ENCODE measurements around the gene TRIM54. TPM values are rescaled to one million over a fixed set of nuclear protein-coding genes. Genes with fewer than 3 reads are reported as not detected.
"Not testable (repeated sequence)": the region's sequence is repeated elsewhere in the genome, so short reads cannot be mapped to it uniquely, and the experiment has no call there.

The TRIM54 gene
- polyA plus RNA-seq, 4 donors: 3.5 to 6.3 (median 4.6) TPM

GRCh38 chr2:27353386-27353761 lies 71.1 kb downstream of the TRIM54 start:
- DNase-seq (ENCODE audit: low read depth in 4 of 4, low spot score in 3 of 4): not testable (repeated sequence)

GRCh38 chr2:27353762-27354596 lies 71.8 kb downstream of the TRIM54 start:
- no peak for DNase-seq (ENCODE audit: low read depth in 4 of 4, low spot score in 3 of 4)

DNA sequence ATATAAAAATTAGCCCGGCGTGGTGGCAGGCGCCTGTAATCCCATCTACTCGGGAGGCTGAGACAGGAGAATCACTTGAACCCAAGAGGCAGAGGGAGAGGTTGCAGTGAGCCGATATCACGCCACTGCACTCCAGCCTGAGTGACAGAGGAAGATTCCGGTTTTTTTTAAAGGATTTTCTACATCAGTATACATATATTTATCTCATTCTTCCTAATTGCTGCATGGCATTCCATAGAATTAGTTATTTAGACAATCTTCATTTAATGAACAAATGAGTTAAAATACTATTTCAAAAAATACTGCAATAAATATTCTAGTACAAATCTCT lies 72.3 kb downstream of the TRIM54 start:
- no peak for DNase-seq (ENCODE audit: low read depth in 4 of 4, low spot score in 3 of 4)

DNA sequence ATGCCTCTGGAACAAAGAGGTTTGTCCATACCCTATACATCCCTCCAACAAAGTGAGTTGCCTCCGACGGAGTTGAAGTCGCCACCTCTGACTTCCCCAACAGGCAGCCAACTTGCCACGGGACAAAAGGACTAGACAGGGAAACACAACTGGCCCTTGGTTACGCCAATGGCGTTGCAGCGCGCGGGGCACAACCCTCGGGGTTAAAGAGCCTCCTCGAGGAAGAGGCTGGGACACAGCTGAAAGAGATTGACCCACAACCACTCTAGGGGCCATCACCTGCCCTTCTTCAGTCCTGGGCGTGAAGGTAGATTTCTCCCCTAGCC lies 73.8 kb downstream of the TRIM54 start:
- peak in 1 of 4 donors; percentile 28 for DNase-seq (ENCODE audit: low read depth in 4 of 4, low spot score in 3 of 4)

- DNase-seq (ENCODE audit: low read depth in 4 of 4, low spot score in 3 of 4): peak; percentile 94 to 97 (median 96)
Measured at GRCh38 chr2:27356382-27357181, 74.4 kb downstream of the TRIM54 start, which contains the start of gene GTF3C2. Gene GTF3C2, minus strand, starts transcription at chr2:27356764. Its CDS starts 13,210 bp downstream, at chr2:27343554.

Other genes starting within 250 kb of the TRIM54 start
- 10 to 100 TPM; 56.9 to 71.4 (median 62.4) TPM for gene TMEM214, start 249.5 kb upstream of the TRIM54 start, polyA plus RNA-seq (ENCODE audit: insufficient read length in 4 of 4)
- gene AGBL5, start 230.8 kb upstream of the TRIM54 start, polyA plus RNA-seq (ENCODE audit: insufficient read length in 4 of 4): 10 to 100 TPM; 62.1 to 65.4 (median 63.9) TPM
- gene OST4, start 210.8 kb upstream of the TRIM54 start, polyA plus RNA-seq (ENCODE audit: insufficient read length in 4 of 4): 100 to 1,000 TPM; 242 to 277 (median 260) TPM
- gene EMILIN1, start 203.8 kb upstream of the TRIM54 start, polyA plus RNA-seq (ENCODE audit: insufficient read length in 4 of 4): 100 to 1,000 TPM in 1 of 4 donors, 10 to 100 TPM in 3; 61.5 to 121 (median 86.3) TPM
- gene KHK, start 195.7 kb upstream of the TRIM54 start, polyA plus RNA-seq (ENCODE audit: insufficient read length in 4 of 4): 10 to 100 TPM; 43.9 to 59.9 (median 51.2) TPM
- gene CGREF1, start 163.3 kb upstream of the TRIM54 start, polyA plus RNA-seq (ENCODE audit: insufficient read length in 4 of 4): 1 to 10 TPM; 4.6 to 7.5 (median 6.1) TPM
- 1 to 10 TPM; 1.2 to 2.1 (median 1.3) TPM for gene ABHD1, start 158.6 kb upstream of the TRIM54 start, polyA plus RNA-seq (ENCODE audit: insufficient read length in 4 of 4)
- gene PREB, start 147.8 kb upstream of the TRIM54 start, polyA plus RNA-seq (ENCODE audit: insufficient read length in 4 of 4): 10 to 100 TPM; 46.4 to 56.9 (median 51.4) TPM
- under 1 TPM in 1 of 4 donors, not detected in 3; 0.04 TPM for gene PRR30, start 143.0 kb upstream of the TRIM54 start, polyA plus RNA-seq (ENCODE audit: insufficient read length in 4 of 4)
- gene TCF23, start 133.4 kb upstream of the TRIM54 start, polyA plus RNA-seq (ENCODE audit: insufficient read length in 4 of 4): under 1 TPM; 0.46 to 0.79 (median 0.59) TPM
- gene ATRAID, start 70.4 kb upstream of the TRIM54 start, polyA plus RNA-seq (ENCODE audit: insufficient read length in 4 of 4): 100 to 1,000 TPM; 157 to 190 (median 171) TPM
- 10 to 100 TPM; 31.5 to 39.6 (median 37.7) TPM for gene SLC5A6, start 70.2 kb upstream of the TRIM54 start, polyA plus RNA-seq (ENCODE audit: insufficient read length in 4 of 4)
- 10 to 100 TPM; 36.0 to 47.7 (median 42.1) TPM for gene CAD, start 65.1 kb upstream of the TRIM54 start, polyA plus RNA-seq (ENCODE audit: insufficient read length in 4 of 4)
- gene SLC30A3, start 19.4 kb upstream of the TRIM54 start, polyA plus RNA-seq (ENCODE audit: insufficient read length in 4 of 4): 1 to 10 TPM; 5.1 to 7.8 (median 7.6) TPM
- gene DNAJC5G, start 7.0 kb upstream of the TRIM54 start, polyA plus RNA-seq (ENCODE audit: insufficient read length in 4 of 4): 1 to 10 TPM in 2 of 4 donors, under 1 TPM in 2; 0.55 to 1.1 (median 0.88) TPM
- gene UCN, start 26.0 kb downstream of the TRIM54 start, polyA plus RNA-seq (ENCODE audit: insufficient read length in 4 of 4): 1 to 10 TPM in 2 of 4 donors, under 1 TPM in 2; 0.39 to 1.1 (median 0.80) TPM
- gene MPV17, start 40.7 kb downstream of the TRIM54 start, polyA plus RNA-seq (ENCODE audit: insufficient read length in 4 of 4): 10 to 100 TPM; 76.0 to 86.2 (median 78.0) TPM
- gene GTF3C2, start 74.3 kb downstream of the TRIM54 start, polyA plus RNA-seq (ENCODE audit: insufficient read length in 4 of 4): 10 to 100 TPM; 62.8 to 77.1 (median 72.7) TPM
- gene EIF2B4, start 87.9 kb downstream of the TRIM54 start, polyA plus RNA-seq (ENCODE audit: insufficient read length in 4 of 4): 10 to 100 TPM; 48.2 to 54.5 (median 52.9) TPM
- gene SNX17, start 88.2 kb downstream of the TRIM54 start, polyA plus RNA-seq (ENCODE audit: insufficient read length in 4 of 4): 100 to 1,000 TPM; 102 to 128 (median 108) TPM
- 10 to 100 TPM; 16.7 to 25.9 (median 18.4) TPM for gene ZNF513, start 98.3 kb downstream of the TRIM54 start, polyA plus RNA-seq (ENCODE audit: insufficient read length in 4 of 4)
- gene PPM1G, start 127.2 kb downstream of the TRIM54 start, polyA plus RNA-seq (ENCODE audit: insufficient read length in 4 of 4): 10 to 100 TPM; 92.4 to 98.5 (median 94.7) TPM
- gene NRBP1, start 146.2 kb downstream of the TRIM54 start, polyA plus RNA-seq (ENCODE audit: insufficient read length in 4 of 4): 100 to 1,000 TPM; 123 to 138 (median 132) TPM
- 1 to 10 TPM; 6.1 to 8.5 (median 7.1) TPM for gene KRTCAP3, start 160.0 kb downstream of the TRIM54 start, polyA plus RNA-seq (ENCODE audit: insufficient read length in 4 of 4)
- 10 to 100 TPM; 41.1 to 48.0 (median 41.4) TPM for gene IFT172, start 207.3 kb downstream of the TRIM54 start, polyA plus RNA-seq (ENCODE audit: insufficient read length in 4 of 4)
- 1 to 10 TPM; 7.3 to 9.1 (median 8.6) TPM for gene FNDC4, start 212.8 kb downstream of the TRIM54 start, polyA plus RNA-seq (ENCODE audit: insufficient read length in 4 of 4)
- gene GCKR, start 214.4 kb downstream of the TRIM54 start, polyA plus RNA-seq (ENCODE audit: insufficient read length in 4 of 4): under 1 TPM in 2 of 4 donors, not detected in 2; 0.16 to 0.39 TPM